ENCODE results near the gene MOK.

Gene MOK

GRCh38 chr14:102317564-102318248 is 12.7 kb upstream of the MOK start:
- H3K4me2 ChIP-seq (ENCODE audit: low read length, poor library complexity, severe bottlenecking): peak overlapping the region; percentile 92
- no peak overlapping the region for H2BK120ac ChIP-seq (ENCODE audit: low read depth, low read length)
- peak overlapping the region; percentile 61 to 81 for H3K4me3 ChIP-seq (ENCODE audit: insufficient read depth in 1 of 2, low read depth in 1 of 2, low read length in 2 of 2)
- H3K27ac ChIP-seq (ENCODE audit: low read length, poor library complexity, severe bottlenecking): peak overlapping the region; percentile 89
- no peak overlapping the region for H2BK5ac ChIP-seq (ENCODE audit: low read depth, low read length, poor library complexity, severe bottlenecking)
- peak overlapping the region; percentile 32 for H4K8ac ChIP-seq (ENCODE audit: low read length)
- no peak overlapping the region for H4K91ac ChIP-seq (ENCODE audit: low read length)
- peaks cover 0 to 3% of the 10 kb centered on the region in 2 experiments for H3K36me3 ChIP-seq (ENCODE audit: control insufficient read depth in 1 of 2, insufficient read depth in 2 of 2, low read depth in 1 of 2, low read length in 2 of 2)
- no peaks in the 10 kb centered on the region for H3K27me3 ChIP-seq (ENCODE audit: control insufficient read depth in 1 of 2, insufficient read depth in 1 of 2, low read length in 2 of 2)
- peak overlapping the region in 1 of 2 experiments; percentile 67 for H2BK12ac ChIP-seq (ENCODE audit: low read length in 2 of 2)
- peak overlapping the region in 1 of 2 experiments; percentile 43 for H3K18ac ChIP-seq (ENCODE audit: low read depth in 1 of 2, low read length in 2 of 2)
- peak overlapping the region; percentile 64 for H2AK5ac ChIP-seq (ENCODE audit: low read length, severe bottlenecking)
- H3K9ac ChIP-seq (ENCODE audit: low read length): peak overlapping the region; percentile 77
- H2AFZ ChIP-seq (ENCODE audit: low read depth, low read length): peak overlapping the region; percentile 60
- no peak overlapping the region for H3K4ac ChIP-seq (ENCODE audit: low read depth in 1 of 2, low read length in 2 of 2)
- no peak overlapping the region for H3K23ac ChIP-seq (ENCODE audit: low read length in 2 of 2)
- peaks cover 18% of the 10 kb centered on the region for H3K4me1 ChIP-seq (ENCODE audit: control insufficient read depth, insufficient read depth, low read depth, low read length)
- 78% methylated on average over 12 of the region's 12 CpGs for WGBS
- no peak for DNase-seq
- H3K9me3 ChIP-seq (ENCODE audit: control insufficient read depth, low read length): no peaks in the 10 kb centered on the region
- no peak overlapping the region for H3K14ac ChIP-seq (ENCODE audit: low read length in 2 of 2)
- H2BK15ac ChIP-seq (ENCODE audit: low read depth, poor library complexity, severe bottlenecking): no peak overlapping the region
- H3K79me1 ChIP-seq (replicated peaks; ENCODE audit: low read length, poor library complexity, severe bottlenecking): peaks cover 13% of the 10 kb centered on the region

GRCh38 chr14:102316743-102317563 is 12.0 kb upstream of the MOK start:
- Histone ChIP-seq H3K27me3 (ENCODE audit: control insufficient read depth in 1 of 2, insufficient read depth in 1 of 2, low read length in 2 of 2) (no peaks in the 10 kb centered on the region), H4K8ac (ENCODE audit: low read length) (peak overlapping the region; percentile 70), H3K4me2 (ENCODE audit: low read length, poor library complexity, severe bottlenecking) (peak overlapping the region; percentile 92), H3K9ac (ENCODE audit: low read length) (peak overlapping the region; percentile 87), H3K14ac (ENCODE audit: low read length in 2 of 2) (no peak overlapping the region), H2BK5ac (ENCODE audit: low read depth, low read length, poor library complexity, severe bottlenecking) (peak overlapping the region; percentile 78), H2BK15ac (ENCODE audit: low read depth, poor library complexity, severe bottlenecking) (no peak overlapping the region), H3K4ac (ENCODE audit: low read depth in 1 of 2, low read length in 2 of 2) (no peak overlapping the region), H3K9me3 (ENCODE audit: control insufficient read depth, low read length) (no peaks in the 10 kb centered on the region), H3K23ac (ENCODE audit: low read length in 2 of 2) (no peak overlapping the region), H3K4me3 (ENCODE audit: insufficient read depth in 1 of 2, low read depth in 1 of 2, low read length in 2 of 2) (peak overlapping the region; percentile 61 to 81), H3K36me3 (ENCODE audit: control insufficient read depth in 1 of 2, insufficient read depth in 2 of 2, low read depth in 1 of 2, low read length in 2 of 2) (no peaks in the 10 kb centered on the region), H2BK12ac (ENCODE audit: low read length in 2 of 2) (peak overlapping the region in 1 of 2 experiments; percentile 67), H3K4me1 (ENCODE audit: control insufficient read depth, insufficient read depth, low read depth, low read length) (peaks cover 18% of the 10 kb centered on the region), H2AK5ac (ENCODE audit: low read length, severe bottlenecking) (no peak overlapping the region), H4K91ac (ENCODE audit: low read length) (no peak overlapping the region), H3K79me1 (replicated peaks; ENCODE audit: low read length, poor library complexity, severe bottlenecking) (peaks cover 10% of the 10 kb centered on the region), H3K18ac (ENCODE audit: low read depth in 1 of 2, low read length in 2 of 2) (peak overlapping the region in 1 of 2 experiments; percentile 70), H2BK120ac (ENCODE audit: low read depth, low read length) (no peak overlapping the region), H3K27ac (ENCODE audit: low read length, poor library complexity, severe bottlenecking) (peak overlapping the region; percentile 90), H2AFZ (ENCODE audit: low read depth, low read length) (peak overlapping the region; percentile 60)
- under 1% methylated on average over 53 of the region's 54 CpGs for WGBS
- peak; percentile 95 for DNase-seq

GRCh38 chr14:102316338-102316742 is 11.4 kb upstream of the MOK start:
- no peaks in the 10 kb centered on the region for H3K27me3 ChIP-seq (ENCODE audit: control insufficient read depth in 1 of 2, insufficient read depth in 1 of 2, low read length in 2 of 2)
- DNase-seq: peak; percentile 87
- no peak overlapping the region for H2AK5ac ChIP-seq (ENCODE audit: low read length, severe bottlenecking)
- no peak overlapping the region for H4K8ac ChIP-seq (ENCODE audit: low read length)
- H3K9ac ChIP-seq (ENCODE audit: low read length): peak overlapping the region; percentile 87
- peaks cover 10% of the 10 kb centered on the region for H3K79me1 ChIP-seq (replicated peaks; ENCODE audit: low read length, poor library complexity, severe bottlenecking)
- H3K4me2 ChIP-seq (ENCODE audit: low read length, poor library complexity, severe bottlenecking): peak overlapping the region; percentile 53
- no peak overlapping the region for H3K23ac ChIP-seq (ENCODE audit: low read length in 2 of 2)
- H3K4ac ChIP-seq (ENCODE audit: low read depth in 1 of 2, low read length in 2 of 2): no peak overlapping the region
- H2BK12ac ChIP-seq (ENCODE audit: low read length in 2 of 2): no peak overlapping the region
- no peak overlapping the region for H2BK120ac ChIP-seq (ENCODE audit: low read depth, low read length)
- no peak overlapping the region for H4K91ac ChIP-seq (ENCODE audit: low read length)
- H3K18ac ChIP-seq (ENCODE audit: low read depth in 1 of 2, low read length in 2 of 2): no peak overlapping the region
- H2BK5ac ChIP-seq (ENCODE audit: low read depth, low read length, poor library complexity, severe bottlenecking): peak overlapping the region; percentile 78
- no peak overlapping the region for H3K14ac ChIP-seq (ENCODE audit: low read length in 2 of 2)
- H3K36me3 ChIP-seq (ENCODE audit: control insufficient read depth in 1 of 2, insufficient read depth in 2 of 2, low read depth in 1 of 2, low read length in 2 of 2): no peaks in the 10 kb centered on the region
- H2BK15ac ChIP-seq (ENCODE audit: low read depth, poor library complexity, severe bottlenecking): no peak overlapping the region
- H2AFZ ChIP-seq (ENCODE audit: low read depth, low read length): peak overlapping the region; percentile 87
- H3K27ac ChIP-seq (ENCODE audit: low read length, poor library complexity, severe bottlenecking): peak overlapping the region; percentile 90
- 24% methylated on average over 10 of the region's 10 CpGs for whole genome bisulfite sequencing
- H3K4me3 ChIP-seq (ENCODE audit: insufficient read depth in 1 of 2, low read depth in 1 of 2, low read length in 2 of 2): peak overlapping the region in 1 of 2 experiments; percentile 79
- peaks cover 18% of the 10 kb centered on the region for H3K4me1 ChIP-seq (ENCODE audit: control insufficient read depth, insufficient read depth, low read depth, low read length)
- H3K9me3 ChIP-seq (ENCODE audit: control insufficient read depth, low read length): no peaks in the 10 kb centered on the region

- WGBS: 92% methylated on average over 6 of the region's 6 CpGs
- DNase-seq: no peak
These were observed 10.2 kb upstream of the MOK start for GRCh38 chr14:102315121-102315520.

More at GRCh38 chr14:102315121-102315520, 10.2 kb upstream of the MOK start:
- H2BK5ac ChIP-seq (ENCODE audit: low read depth, low read length, poor library complexity, severe bottlenecking): no peak overlapping the region
- H3K18ac ChIP-seq (ENCODE audit: low read depth in 1 of 2, low read length in 2 of 2): no peak overlapping the region
- no peaks in the 10 kb centered on the region for H3K36me3 ChIP-seq (ENCODE audit: control insufficient read depth in 1 of 2, insufficient read depth in 2 of 2, low read depth in 1 of 2, low read length in 2 of 2)
- H3K79me1 ChIP-seq (replicated peaks; ENCODE audit: low read length, poor library complexity, severe bottlenecking): no peaks in the 10 kb centered on the region
- H2BK12ac ChIP-seq (ENCODE audit: low read length in 2 of 2): no peak overlapping the region
- no peak overlapping the region for H3K4ac ChIP-seq (ENCODE audit: low read depth in 1 of 2, low read length in 2 of 2)
- peaks cover 15% of the 10 kb centered on the region for H3K4me1 ChIP-seq (ENCODE audit: control insufficient read depth, insufficient read depth, low read depth, low read length)
- H3K4me2 ChIP-seq (ENCODE audit: low read length, poor library complexity, severe bottlenecking): no peak overlapping the region
- H3K14ac ChIP-seq (ENCODE audit: low read length in 2 of 2): no peak overlapping the region
- no peak overlapping the region for H4K91ac ChIP-seq (ENCODE audit: low read length)
- no peak overlapping the region for H3K27ac ChIP-seq (ENCODE audit: low read length, poor library complexity, severe bottlenecking)
- H3K23ac ChIP-seq (ENCODE audit: low read length in 2 of 2): peak overlapping the region in 1 of 2 experiments; percentile 26
- H3K9me3 ChIP-seq (ENCODE audit: control insufficient read depth, low read length): no peaks in the 10 kb centered on the region
- no peaks in the 10 kb centered on the region for H3K27me3 ChIP-seq (ENCODE audit: control insufficient read depth in 1 of 2, insufficient read depth in 1 of 2, low read length in 2 of 2)
- peak overlapping the region; percentile 25 for H2AK5ac ChIP-seq (ENCODE audit: low read length, severe bottlenecking)
- no peak overlapping the region for H3K4me3 ChIP-seq (ENCODE audit: insufficient read depth in 1 of 2, low read depth in 1 of 2, low read length in 2 of 2)
- no peak overlapping the region for H2AFZ ChIP-seq (ENCODE audit: low read depth, low read length)
- no peak overlapping the region for H2BK15ac ChIP-seq (ENCODE audit: low read depth, poor library complexity, severe bottlenecking)
- H3K9ac ChIP-seq (ENCODE audit: low read length): no peak overlapping the region
- H4K8ac ChIP-seq (ENCODE audit: low read length): no peak overlapping the region
- no peak overlapping the region for H2BK120ac ChIP-seq (ENCODE audit: low read depth, low read length)
